ENCODE measurements around the gene MTFP1. TPM values are rescaled to one million over a fixed set of nuclear protein-coding genes. Genes with fewer than 3 reads are reported as not detected.
"Not testable (repeated sequence)": the region's sequence is repeated elsewhere in the genome, so short reads cannot be mapped to it uniquely, and the experiment has no call there.

Gene MTFP1
- total and polyA plus RNA-seq, 10 donors: 9.9 to 36.8 (median 19.9) TPM

- no peak overlapping the region for H3K27ac ChIP-seq
Observed at GRCh38 chr22:30444632-30445437, 19.3 kb downstream of the MTFP1 start.

GRCh38 chr22:30445438-30446145 is 20.0 kb downstream of the MTFP1 start:
- intact Hi-C loops (cut with DNase I; ENCODE audit: low total_unique reads): no loop called here
- Histone ChIP-seq H3K36me3 (no peaks in the 10 kb centered on the region), H3K4me3 (no peak overlapping the region), H3K27ac (no peak overlapping the region), H3K27me3 (replicated peaks in 1 of 7) (peaks cover 0 to 68% (median 0%) of the 10 kb centered on the region in 7 donors), H3K4me1 (peaks cover 0 to 20% (median 8%) of the 10 kb centered on the region in 6 donors), H3K9me3 (peaks cover 0 to 4% (median 0%) of the 10 kb centered on the region in 8 donors)
- no peak for TF ChIP-seq POLR2A (IDR thresholded peaks at IDR 0.05)
- TF ChIP-seq POLR2AphosphoS5 (IDR thresholded peaks at IDR 0.05): no peak
- no peak for TF ChIP-seq CTCF (IDR thresholded peaks at IDR 0.05 in 8 of 11, conservative IDR thresholded peaks at IDR 0.05 in 3 of 11)
- 47 to 56% (median 48%) methylated on average over 5 of the region's 5 CpGs for WGBS, 5 donors
- DNase-seq: no peak

More at GRCh38 chr22:30444632-30445437, 19.3 kb downstream of the MTFP1 start:
- H3K9me3 ChIP-seq: peaks cover 0 to 4% (median 0%) of the 10 kb centered on the region in 8 donors
- WGBS, 5 donors: 21 to 25% (median 22%) methylated on average over 10 to 11 of the region's 11 CpGs
- no peaks in the 10 kb centered on the region for H3K36me3 ChIP-seq
- intact Hi-C loops (cut with DNase I; ENCODE audit: low total_unique reads): no loop called here
- no peak for DNase-seq
- peaks cover 0 to 74% (median 0%) of the 10 kb centered on the region in 7 donors for H3K27me3 ChIP-seq (replicated peaks in 1 of 7)
- peaks cover 0 to 20% (median 8%) of the 10 kb centered on the region in 6 donors for H3K4me1 ChIP-seq
- TF ChIP-seq CTCF (IDR thresholded peaks at IDR 0.05 in 8 of 11, conservative IDR thresholded peaks at IDR 0.05 in 3 of 11) (peak; percentile 38 to 83 (median 75)), POLR2A (IDR thresholded peaks at IDR 0.05) (no peak)
- H3K4me3 ChIP-seq: no peak overlapping the region

DNA sequence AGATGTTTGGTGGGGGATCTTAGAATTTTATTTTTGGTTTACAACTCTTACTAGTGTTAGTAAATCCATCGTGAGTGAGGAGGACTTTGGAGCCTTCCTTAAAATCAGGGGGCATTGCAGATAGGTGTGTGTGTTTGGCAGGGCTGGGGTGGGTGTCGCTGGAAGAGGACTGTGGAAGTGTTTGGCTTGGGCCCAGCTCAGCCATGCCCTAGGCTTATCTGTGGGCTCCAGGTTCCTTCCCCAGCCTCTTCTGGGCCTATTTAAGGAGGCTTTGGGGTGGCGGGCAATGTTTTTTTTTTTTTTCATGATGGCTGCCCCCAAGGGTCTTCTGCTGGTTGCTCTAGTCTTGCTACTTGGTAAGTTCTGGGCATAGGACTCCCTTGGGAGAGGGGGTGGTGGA is 22.1 kb downstream of the MTFP1 start:
- 71 to 94% (median 88%) methylated on average over 3 of the region's 3 CpGs for WGBS, 5 donors
- intact Hi-C loops (cut with DNase I; ENCODE audit: low total_unique reads): no loop called here
- DNase-seq: no peak

GRCh38 chr22:30451488-30451887 is 25.9 kb downstream of the MTFP1 start:
- H3K27ac ChIP-seq; H3K9me3 ChIP-seq; intact Hi-C loops (cut with DNase I; ENCODE audit: low total_unique reads); H3K36me3 ChIP-seq; H3K4me3 ChIP-seq; DNase-seq; H3K4me1 ChIP-seq: not testable (repeated sequence)
- H3K27me3 ChIP-seq (replicated peaks in 1 of 7): peaks cover 0 to 25% (median 0%) of the 10 kb centered on the region in 7 donors
- WGBS, 5 donors: 63 to 76% (median 66%) methylated on average over 9 of the region's 9 CpGs

More for the DNA sequence above, 22.1 kb downstream of the MTFP1 start:
- Histone ChIP-seq H3K36me3 (no peaks in the 10 kb centered on the region), H3K4me1 (peaks cover 0 to 14% (median 4%) of the 10 kb centered on the region in 6 donors), H3K4me3 (no peak overlapping the region), H3K27me3 (replicated peaks in 1 of 7) (peaks cover 0 to 60% (median 0%) of the 10 kb centered on the region in 7 donors), H3K27ac (no peak overlapping the region), H3K9me3 (peaks cover 0 to 4% (median 0%) of the 10 kb centered on the region in 8 donors)
- TF ChIP-seq POLR2AphosphoS5 (IDR thresholded peaks at IDR 0.05): no peak
- no peak for TF ChIP-seq POLR2A (IDR thresholded peaks at IDR 0.05)
- no peak for TF ChIP-seq CTCF (IDR thresholded peaks at IDR 0.05 in 8 of 11, conservative IDR thresholded peaks at IDR 0.05 in 3 of 11)

Measured in spleen (tissue), 11 donors.